Activated T-cell treated with anti-CD3 and anti-CD28 coated beads for 1 hour (primary cell): ENCODE data around the gene XIAP.

Source experiments
- DNase-seq: peaks from one replicate; pipeline ENCODE4 v3.0.0-alpha.2; 2020; ENCODE audit warnings: low read depth

XIAP gene

DNA sequence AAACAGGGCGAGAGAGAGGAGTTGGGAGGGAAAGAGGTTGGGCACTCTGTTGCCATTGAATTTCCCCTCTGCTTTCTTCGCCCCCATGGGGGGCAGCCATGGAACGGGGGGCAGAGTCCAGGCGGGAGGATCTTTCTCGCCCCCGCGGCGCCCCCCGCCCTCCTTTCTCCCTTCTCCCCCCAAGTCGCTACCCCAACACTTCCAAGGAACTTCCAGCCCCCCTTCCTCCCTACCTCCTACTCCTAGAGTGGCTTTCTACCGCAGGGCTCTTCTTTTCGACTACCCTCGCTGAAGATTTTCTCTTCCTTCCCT, 101.1 kb downstream of the XIAP start:
- DNase-seq, result no peak

DNA sequence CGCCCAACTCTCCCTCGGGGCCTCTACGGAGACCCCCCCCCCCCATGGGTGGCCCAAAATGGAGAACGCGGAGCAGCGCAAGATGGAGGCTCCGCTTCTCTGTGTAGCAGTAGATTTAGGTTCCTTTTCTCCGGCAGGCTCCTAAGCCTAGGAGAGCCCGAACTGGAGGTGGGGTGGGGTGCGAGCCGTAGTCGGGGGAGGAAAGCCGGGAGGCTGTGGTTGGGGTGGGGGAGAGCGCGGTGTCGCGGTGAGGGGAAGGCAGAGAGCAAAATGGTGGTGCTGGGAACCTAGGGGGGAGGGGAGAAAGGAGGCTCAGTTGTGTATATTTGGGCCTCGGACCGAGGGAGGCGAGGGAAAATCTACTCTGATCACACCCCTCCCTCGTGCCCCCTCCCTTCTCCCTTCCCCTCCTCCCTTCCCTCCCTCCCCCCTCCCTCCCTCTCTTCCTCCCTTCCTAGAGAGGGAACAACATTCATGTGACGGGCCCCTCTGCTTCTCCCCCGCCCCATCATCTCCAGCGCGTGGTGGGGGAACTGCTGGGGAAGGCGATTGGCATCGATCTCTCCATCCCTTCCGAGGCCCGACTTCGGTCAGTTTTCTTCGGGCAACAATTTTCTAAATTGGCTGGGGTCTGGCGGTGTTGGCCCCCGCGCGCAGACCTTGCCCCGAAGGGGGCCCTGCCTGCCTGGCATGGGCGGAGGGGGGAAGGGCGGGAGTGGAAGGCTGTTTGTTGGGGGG, 101.6 kb downstream of the XIAP start, which contains the start of gene STAG2:
TSS of gene STAG2 (plus strand) at position 439 of the 738 bp plus-strand sequence. CDS start 60,922 bp downstream, outside the sequence.
- peak; percentile 34 for DNase-seq

DNA sequence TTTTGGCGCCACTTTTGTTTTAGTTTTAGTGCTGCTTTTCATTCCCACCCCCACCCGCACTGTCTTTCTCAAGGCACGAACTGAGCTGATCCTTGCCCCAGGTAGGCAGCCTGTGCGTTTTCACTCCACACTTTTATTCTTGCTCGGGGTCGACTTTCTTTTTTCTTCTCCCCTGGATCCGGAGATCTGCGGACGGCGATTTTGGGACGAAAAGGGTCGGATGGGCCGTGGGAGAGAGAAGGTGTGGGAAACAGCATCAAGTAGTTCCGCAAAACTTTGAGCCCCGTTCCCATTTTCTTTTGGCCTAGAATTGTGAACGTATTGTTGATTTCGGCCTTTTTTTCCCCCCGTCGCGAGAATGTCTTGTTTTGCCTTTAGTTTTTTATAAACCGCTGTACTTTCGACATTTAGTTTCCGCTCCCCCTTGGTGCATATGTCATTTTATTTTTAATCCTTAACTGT, 102.2 kb downstream of the XIAP start:
- DNase-seq, result no peak

DNA sequence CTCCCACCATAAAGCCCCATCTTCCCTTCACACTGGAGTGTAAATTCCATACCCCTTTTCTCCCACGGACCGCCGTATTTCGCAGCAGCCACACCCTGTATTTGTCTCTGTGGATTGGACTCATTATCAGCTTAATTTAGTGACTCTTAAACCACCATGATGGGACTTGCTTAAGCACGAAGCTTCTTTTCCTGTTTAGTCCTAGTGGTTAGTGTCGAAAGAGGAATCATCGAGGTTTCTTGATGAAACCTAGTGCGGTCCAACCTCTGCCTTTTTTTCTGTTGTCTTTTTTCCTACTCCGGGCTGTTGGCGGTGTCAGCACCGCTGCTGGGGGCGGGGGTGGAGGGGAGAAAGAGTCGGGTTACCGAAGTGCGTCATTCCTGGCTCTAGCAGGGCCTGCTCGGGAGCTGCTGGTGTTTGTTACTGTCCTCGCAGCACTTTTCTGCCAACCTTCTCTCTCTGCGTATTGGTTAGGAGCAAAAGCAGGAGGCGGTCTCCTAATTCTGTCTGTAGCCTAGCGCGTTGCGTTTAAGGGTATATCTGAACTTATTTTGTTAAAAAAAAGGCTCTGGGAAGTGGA, 103.0 kb downstream of the XIAP start:
- peak; percentile 68 for DNase-seq
